M059J (cell line): Measurements from ENCODE around the gene ABHD4. TPM values are rescaled to one million over a fixed set of nuclear protein-coding genes. Genes with fewer than 3 reads are reported as not detected.
A peak's percentile ranks its signal among the peaks of the same experiment; 100 is the strongest.
"Not testable (repeated sequence)": the region's sequence is repeated elsewhere in the genome, so short reads cannot be mapped to it uniquely, and the experiment has no call there.

Experiments
- DNase-seq: peaks from one replicate; pipeline ENCODE4 v3.0.0-alpha.2; 2012; ENCODE audit warnings: low read depth
- total RNA-seq: library from RNA; depleted of rRNA; stranded (reverse); fragments of >200 nt; shearing (Covaris generic); gene quantifications from 2 replicates; pipeline ENCODE4 v1.2.3, GENCODE V29; 2014

The ABHD4 gene
- total RNA-seq, 1 experiment from 2014 or later: 30.5 TPM

- peak; percentile 100 for DNase-seq
These were observed 8.8 kb upstream of the ABHD4 start, which contains the start of gene DAD1 for GRCh38 chr14:22589096-22589839. Gene DAD1 (minus strand): TSS chr14:22589224. CDS start chr14:22589157, 67 bp downstream.

GRCh38 chr14:22593189-22593588 lies 4.9 kb upstream of the ABHD4 start:
- DNase-seq: no peak

- DNase-seq: no peak
These were observed 4.5 kb upstream of the ABHD4 start for GRCh38 chr14:22593601-22594000.

GRCh38 chr14:22594156-22594716 lies 3.9 kb upstream of the ABHD4 start:
- peak; percentile 83 for DNase-seq

- no peak for DNase-seq
These were observed 1.7 kb upstream of the ABHD4 start for GRCh38 chr14:22596354-22596879.

GRCh38 chr14:22597265-22597664 lies 835 bp upstream of the ABHD4 start:
- DNase-seq: no peak

GRCh38 chr14:22597771-22598098 lies 365 bp upstream of the ABHD4 start:
- no peak for DNase-seq

- peak; percentile 78 for DNase-seq
These were observed 770 bp downstream of the ABHD4 start for GRCh38 chr14:22598896-22599244.

- no peak for DNase-seq
These were observed 1.2 kb downstream of the ABHD4 start for GRCh38 chr14:22599349-22599748.

- DNase-seq: no peak
These were observed 1.9 kb downstream of the ABHD4 start for GRCh38 chr14:22600027-22600426.

GRCh38 chr14:22601456-22601855 lies 3.4 kb downstream of the ABHD4 start:
- no peak for DNase-seq

GRCh38 chr14:22601996-22602395 lies 3.9 kb downstream of the ABHD4 start:
- no peak for DNase-seq

- DNase-seq: peak; percentile 44
These were observed 4.8 kb downstream of the ABHD4 start for GRCh38 chr14:22602862-22603261.

- DNase-seq: no peak
These were observed 8.3 kb downstream of the ABHD4 start for GRCh38 chr14:22606380-22606779.

- no peak for DNase-seq
These were observed 9.2 kb downstream of the ABHD4 start for GRCh38 chr14:22607291-22607690.

- no peak for DNase-seq
These were observed 12.8 kb downstream of the ABHD4 start for GRCh38 chr14:22610931-22611330.

GRCh38 chr14:22613106-22613695 lies 15.1 kb downstream of the ABHD4 start:
- DNase-seq: peak; percentile 32

GRCh38 chr14:22613736-22614239 lies 15.7 kb downstream of the ABHD4 start:
- no peak for DNase-seq

GRCh38 chr14:22614240-22614799 lies 16.2 kb downstream of the ABHD4 start:
- peak; percentile 98 for DNase-seq

- not testable (repeated sequence) for DNase-seq
These were observed 17.7 kb downstream of the ABHD4 start for GRCh38 chr14:22615765-22616164.

GRCh38 chr14:22622255-22622654 lies 24.2 kb downstream of the ABHD4 start:
- peak; percentile 61 for DNase-seq

GRCh38 chr14:22623047-22623446 lies 24.9 kb downstream of the ABHD4 start:
- no peak for DNase-seq

GRCh38 chr14:22626590-22626989 lies 28.5 kb downstream of the ABHD4 start:
- DNase-seq: no peak
